Measurements from ENCODE around the gene EBF3. TPM values are rescaled to one million over a fixed set of nuclear protein-coding genes. Genes with fewer than 3 reads are reported as not detected.

The EBF3 gene
- total RNA-seq, 1 experiment from 2014 or later = 0.12 TPM

- DNase-seq (ENCODE audit: low read depth, low spot score) = no peak
- no peak overlapping the region for H2AFZ ChIP-seq (ENCODE audit: low read depth, low read length, poor library complexity, severe bottlenecking)
- intact Hi-C loops (cut with micrococcal nuclease) = no loop called here
- TF ChIP-seq ZBTB33 (IDR thresholded peaks at IDR 0.05; ENCODE audit: extremely low read depth, insufficient replicate concordance, low read length) = no peak
- no peak for TF ChIP-seq ZNF274 (IDR thresholded peaks at IDR 0.05; ENCODE audit: low read depth, low read length)
- TF ChIP-seq CBX3 (IDR thresholded peaks at IDR 0.05; ENCODE audit: low read depth) = no peak
- no peak for TF ChIP-seq SP1 (IDR thresholded peaks at IDR 0.05; ENCODE audit: low read depth)
- TF ChIP-seq YY1 (IDR thresholded peaks at IDR 0.05; ENCODE audit: extremely low read depth, insufficient replicate concordance, low read depth, low read length) = no peak
- TF ChIP-seq POLR2A (IDR thresholded peaks at IDR 0.05; ENCODE audit: borderline replicate concordance, extremely low read depth, insufficient read depth, insufficient read length) = no peak
- no peak for TF ChIP-seq ATF3 (IDR thresholded peaks at IDR 0.05)
- TF ChIP-seq ZFX (IDR thresholded peaks at IDR 0.05) = no peak
- no peak for TF ChIP-seq FOSL1 (IDR thresholded peaks at IDR 0.05; ENCODE audit: low read depth)
- TF ChIP-seq EZH2phosphoT487 (IDR thresholded peaks at IDR 0.05; ENCODE audit: borderline replicate concordance) = no peak
- no peak for TF ChIP-seq JUND (IDR thresholded peaks at IDR 0.05)
- no peak for TF ChIP-seq POLR2AphosphoS5 (IDR thresholded peaks at IDR 0.05; ENCODE audit: low read depth, low read length)
- no peak for TF ChIP-seq RAD21 (IDR thresholded peaks at IDR 0.05; ENCODE audit: low read depth)
- TF ChIP-seq MAX (IDR thresholded peaks at IDR 0.05) = no peak
- no peak for TF ChIP-seq ELF1 (IDR thresholded peaks at IDR 0.05; ENCODE audit: borderline replicate concordance, low read depth)
- TF ChIP-seq SRF (IDR thresholded peaks at IDR 0.05; ENCODE audit: low read depth) = no peak
- TF ChIP-seq REST (IDR thresholded peaks at IDR 0.05; ENCODE audit: low read depth) = no peak
- no peak for TF ChIP-seq SIN3A (IDR thresholded peaks at IDR 0.05; ENCODE audit: low read depth)
- no peak for TF ChIP-seq TCF7L2 (IDR thresholded peaks at IDR 0.05; ENCODE audit: borderline replicate concordance, extremely low read depth, insufficient read depth, insufficient read length)
- H3K9me3 ChIP-seq (ENCODE audit: control insufficient read depth in 1 of 2, insufficient read depth in 1 of 2, low read depth in 1 of 2, low read length in 2 of 2) = no peaks in the 10 kb centered on the region
- ChIA-PET CTCF (no interaction called here), RAD21 (ENCODE audit: low non-redundant PET in 1 of 2, low total read pairs in 2 of 2, uncharacterized antibody in 2 of 2, unreplicated experiment in 2 of 2) (no interaction called here), POLR2A (no interaction called here)
- ATAC-seq = no peak
- no peaks in the 10 kb centered on the region for H4K20me1 ChIP-seq (ENCODE audit: insufficient read depth)
- no peak overlapping the region for H3K9ac ChIP-seq (ENCODE audit: low read length)
- H3K27me3 ChIP-seq (ENCODE audit: insufficient read depth, low read length) = no peaks in the 10 kb centered on the region
- no peaks in the 10 kb centered on the region for H3K36me3 ChIP-seq (ENCODE audit: control insufficient read depth in 1 of 2, insufficient read depth in 2 of 2, low read length in 2 of 2)
- H3K9me2 ChIP-seq (ENCODE audit: insufficient read depth) = no peaks in the 10 kb centered on the region
- no TSS peak for BruUV-seq (replicated peaks)
- H3K4me1 ChIP-seq (ENCODE audit: control insufficient read depth in 1 of 2, insufficient read depth in 2 of 2, low read length in 2 of 2) = no peaks in the 10 kb centered on the region
- H3K4me3 ChIP-seq (replicated peaks in 1 of 2; ENCODE audit: low read depth in 1 of 2, low read length in 2 of 2) = no peak overlapping the region
- H3K27ac ChIP-seq (ENCODE audit: low read depth, low read length) = no peak overlapping the region
- H3K79me2 ChIP-seq (ENCODE audit: insufficient read depth, low read length) = no peaks in the 10 kb centered on the region
- no peak overlapping the region for H3K4me2 ChIP-seq (ENCODE audit: low read length)
Observed at GRCh38 chr10:129892548-129893052, 71.5 kb downstream of the EBF3 start.

Data from HCT116 (cell line).